Keratinocyte (primary cell): ENCODE measurements around the gene MAD1L1. TPM values are rescaled to one million over a fixed set of nuclear protein-coding genes. Genes with fewer than 3 reads are reported as not detected.

ENCODE experiments used
- DNase-seq: peaks from one replicate; pipeline ENCODE4 v3.0.0-alpha.2; 2011; ENCODE audit warnings: low read depth, missing footprints, low spot score
- FAIRE-seq: peaks from 2 replicates; lab custom pipeline; 2011; peaks lifted over from hg19 to GRCh38; lab: Jason Lieb, UNC
- H2AFZ ChIP-seq: 2 replicates; pipeline ENCODE4 v1.6.0; 2012; ENCODE audit warnings: low read length, control low read depth, inconsistent platforms; ENCODE audit not compliant: control insufficient read depth
- H3K27ac ChIP-seq: 2 replicates; pipeline ENCODE4 v1.5.1; 2011; ENCODE audit warnings: low read length; ENCODE audit not compliant: control insufficient read depth, insufficient read depth
- H3K27me3 ChIP-seq: 3 replicates; pipeline ENCODE4 v1.6.0; 2011; ENCODE audit warnings: low read length; ENCODE audit not compliant: control insufficient read depth, insufficient read depth; ENCODE audit errors: extremely low read depth
- H3K36me3 ChIP-seq, 2 experiments: 2 replicates in 1 of 2; 3 replicates in 1 of 2; pipeline ENCODE4 v1.5.1; 2011; ENCODE audit warnings: low read length in 2 of 2, mild to moderate bottlenecking in 1 of 2; ENCODE audit not compliant: control insufficient read depth in 2 of 2, insufficient read depth in 2 of 2; ENCODE audit errors: extremely low read depth in 1 of 2
- H3K4me1 ChIP-seq: 3 replicates; pipeline ENCODE4 v1.5.1; 2011; ENCODE audit warnings: low read length; ENCODE audit not compliant: control insufficient read depth, insufficient read depth; ENCODE audit errors: extremely low read depth
- H3K4me2 ChIP-seq: 3 replicates; pipeline ENCODE4 v1.6.0; 2011; ENCODE audit warnings: low read depth, low read length; ENCODE audit not compliant: control insufficient read depth, insufficient read depth; ENCODE audit errors: extremely low read depth
- H3K4me3 ChIP-seq, 3 experiments: fragments of 200-600 bp in 1 of 3; sonication (generic) in 1 of 3; 2 replicates in 2 of 3; 3 replicates in 1 of 3; pipeline ENCODE4 v1.5.1; 2011 to 2016; ENCODE audit warnings: low read length in 3 of 3, mild to moderate bottlenecking in 3 of 3, control low read depth in 2 of 3, inconsistent platforms in 1 of 3, low read depth in 1 of 3, mixed read lengths in 1 of 3, mixed run types in 1 of 3, moderate library complexity in 1 of 3; ENCODE audit not compliant: control insufficient read depth in 2 of 3, insufficient read depth in 2 of 3; ENCODE audit errors: extremely low read depth in 1 of 3
- H3K79me2 ChIP-seq: 2 replicates; pipeline ENCODE4 v1.6.0; 2012; ENCODE audit warnings: low read length; ENCODE audit not compliant: control insufficient read depth, insufficient read depth
- H3K9ac ChIP-seq: 3 replicates; pipeline ENCODE4 v1.6.0; 2011; ENCODE audit warnings: low read length; ENCODE audit not compliant: control insufficient read depth, insufficient read depth; ENCODE audit errors: extremely low read depth
- H3K9me1 ChIP-seq: 3 replicates; pipeline ENCODE4 v1.6.0; 2011; ENCODE audit warnings: low read length; ENCODE audit not compliant: control insufficient read depth, insufficient read depth; ENCODE audit errors: extremely low read depth
- H3K9me3 ChIP-seq: 2 replicates; pipeline ENCODE4 v1.5.1; 2012; ENCODE audit warnings: low read depth, low read length; ENCODE audit not compliant: control insufficient read depth
- H4K20me1 ChIP-seq: 3 replicates; pipeline ENCODE4 v1.6.0; 2011; ENCODE audit warnings: low read length; ENCODE audit not compliant: control insufficient read depth, insufficient read depth; ENCODE audit errors: extremely low read depth
- EZH2 ChIP-seq: IDR thresholded peaks from one replicate; pipeline ENCODE4 v1.6.1; 2012; ENCODE audit warnings: inconsistent platforms, mild to moderate bottlenecking, low read length, moderate library complexity
- dilution Hi-C: fragments of 300-500 bp; cut with MboI; formaldehyde crosslinking; loops from one replicate; pipeline ENCODE4 v1.7.0; 2020; ENCODE audit warnings: low sequenced_read_pairs; ENCODE audit not compliant: extremely low pct_ligation_motif_present
- polyA plus RNA-seq, 5 experiments: library from polyadenylated mRNA; depleted of rRNA in 3 of 5; stranded (reverse) in 3 of 5; stranded (forward) in 1 of 5; unstranded in 1 of 5; fragments of >200 nt; gene quantifications; 1 replicate in 1 of 5; 2 replicates in 3 of 5; 3 replicates in 1 of 5; pipeline versions ENCODE4 v1.2.1 to v1.2.3, GENCODE V29; 2011 to 2012; ENCODE audit warnings: missing spikeins in 2 of 5, low read depth in 1 of 5, low replicate concordance in 1 of 5
- TF ChIP-seq, protein P1 (sequence below), 3 experiments: IDR thresholded peaks in 1 of 3; conservative IDR thresholded peaks in 1 of 3; optimal IDR thresholded peaks in 1 of 3; 2 replicates in 2 of 3; 3 replicates in 1 of 3; pipeline versions ENCODE3 to v1.5.1; 2011; ENCODE audit warnings: low read length in 3 of 3, mild to moderate bottlenecking in 3 of 3, moderate library complexity in 2 of 3, control low read depth in 1 of 3, inconsistent platforms in 1 of 3; ENCODE audit not compliant: insufficient read depth in 2 of 3; ENCODE audit errors: extremely low read depth in 1 of 3

Gene MAD1L1
- polyA plus RNA-seq, 1 donor (not counting 4 experiments of a cell fraction or from before 2014, with no cell fraction given) = 18.0 TPM

DNA sequence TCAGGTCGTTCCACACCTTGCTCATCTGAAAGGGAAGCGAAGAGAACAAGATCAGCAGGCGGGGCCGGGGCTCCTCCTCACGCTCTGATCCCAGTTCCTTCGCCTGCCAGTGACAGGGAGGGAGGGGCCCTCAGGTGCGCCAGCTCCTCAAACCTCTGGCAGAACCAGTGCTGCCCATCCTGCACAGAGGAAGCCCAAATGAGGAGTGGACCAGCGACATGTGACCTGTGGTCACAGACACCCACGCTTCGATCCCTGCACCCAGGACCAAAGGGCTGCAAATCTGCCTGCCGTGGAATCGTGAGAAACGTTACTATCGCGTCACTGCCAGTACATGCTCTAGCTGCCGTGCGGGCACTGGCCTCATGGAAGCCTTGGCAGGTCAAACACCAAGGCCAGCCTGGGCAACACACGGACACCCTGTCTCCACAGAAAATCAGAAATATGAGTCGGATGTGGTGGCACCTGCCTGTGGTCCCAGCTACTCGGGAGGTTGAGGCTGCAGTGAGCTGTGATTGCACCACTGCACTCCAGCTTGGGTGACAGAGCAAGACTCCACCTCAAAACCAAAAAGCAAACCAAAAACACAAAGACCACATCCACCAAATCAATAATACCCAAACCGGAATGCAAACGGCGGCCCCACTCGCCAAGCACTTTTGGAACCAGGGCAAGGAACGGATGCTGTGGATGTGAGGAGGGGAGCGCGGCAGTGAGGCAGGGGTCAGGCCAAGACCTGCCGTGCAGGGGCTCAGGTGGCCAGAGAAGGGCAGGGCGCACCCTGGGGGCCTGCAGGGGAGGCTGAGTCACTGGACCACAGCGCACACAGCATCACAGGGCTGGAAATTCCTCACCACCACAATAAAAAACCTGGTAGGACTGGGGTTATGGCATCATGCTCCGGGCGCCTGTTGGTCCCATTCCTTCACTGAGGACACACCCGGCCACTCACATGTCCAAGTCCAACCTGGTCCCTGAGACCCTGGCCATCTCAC, 22.7 kb upstream of the MAD1L1 start:
- DNase-seq (no peak), FAIRE-seq (no peak)
- Histone ChIP-seq H3K27ac (no peak overlapping the region), H3K4me2 (no peak overlapping the region), H3K36me3 (peaks cover 0 to 6% of the 10 kb centered on the region in 2 experiments), H3K9me1 (peaks cover 3% of the 10 kb centered on the region), H3K9ac (no peak overlapping the region), H3K79me2 (no peaks in the 10 kb centered on the region), H2AFZ (no peak overlapping the region), H4K20me1 (peaks cover 2% of the 10 kb centered on the region), H3K9me3 (no peaks in the 10 kb centered on the region), H3K4me3 (no peak overlapping the region), H3K27me3 (no peaks in the 10 kb centered on the region), H3K4me1 (peaks cover 1% of the 10 kb centered on the region)
- no peak for TF ChIP-seq EZH2
- TF ChIP-seq, protein P1, sequence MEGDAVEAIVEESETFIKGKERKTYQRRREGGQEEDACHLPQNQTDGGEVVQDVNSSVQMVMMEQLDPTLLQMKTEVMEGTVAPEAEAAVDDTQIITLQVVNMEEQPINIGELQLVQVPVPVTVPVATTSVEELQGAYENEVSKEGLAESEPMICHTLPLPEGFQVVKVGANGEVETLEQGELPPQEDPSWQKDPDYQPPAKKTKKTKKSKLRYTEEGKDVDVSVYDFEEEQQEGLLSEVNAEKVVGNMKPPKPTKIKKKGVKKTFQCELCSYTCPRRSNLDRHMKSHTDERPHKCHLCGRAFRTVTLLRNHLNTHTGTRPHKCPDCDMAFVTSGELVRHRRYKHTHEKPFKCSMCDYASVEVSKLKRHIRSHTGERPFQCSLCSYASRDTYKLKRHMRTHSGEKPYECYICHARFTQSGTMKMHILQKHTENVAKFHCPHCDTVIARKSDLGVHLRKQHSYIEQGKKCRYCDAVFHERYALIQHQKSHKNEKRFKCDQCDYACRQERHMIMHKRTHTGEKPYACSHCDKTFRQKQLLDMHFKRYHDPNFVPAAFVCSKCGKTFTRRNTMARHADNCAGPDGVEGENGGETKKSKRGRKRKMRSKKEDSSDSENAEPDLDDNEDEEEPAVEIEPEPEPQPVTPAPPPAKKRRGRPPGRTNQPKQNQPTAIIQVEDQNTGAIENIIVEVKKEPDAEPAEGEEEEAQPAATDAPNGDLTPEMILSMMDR (optimal IDR thresholded peaks at IDR 0.05 in 1 of 3, IDR thresholded peaks at IDR 0.05 in 1 of 3, conservative IDR thresholded peaks at IDR 0.05 in 1 of 3; ENCODE audit: extremely low read depth in 1 of 3, insufficient read depth in 2 of 3, low read length in 3 of 3) = no peak
- dilution Hi-C loops = no loop called here

DNA sequence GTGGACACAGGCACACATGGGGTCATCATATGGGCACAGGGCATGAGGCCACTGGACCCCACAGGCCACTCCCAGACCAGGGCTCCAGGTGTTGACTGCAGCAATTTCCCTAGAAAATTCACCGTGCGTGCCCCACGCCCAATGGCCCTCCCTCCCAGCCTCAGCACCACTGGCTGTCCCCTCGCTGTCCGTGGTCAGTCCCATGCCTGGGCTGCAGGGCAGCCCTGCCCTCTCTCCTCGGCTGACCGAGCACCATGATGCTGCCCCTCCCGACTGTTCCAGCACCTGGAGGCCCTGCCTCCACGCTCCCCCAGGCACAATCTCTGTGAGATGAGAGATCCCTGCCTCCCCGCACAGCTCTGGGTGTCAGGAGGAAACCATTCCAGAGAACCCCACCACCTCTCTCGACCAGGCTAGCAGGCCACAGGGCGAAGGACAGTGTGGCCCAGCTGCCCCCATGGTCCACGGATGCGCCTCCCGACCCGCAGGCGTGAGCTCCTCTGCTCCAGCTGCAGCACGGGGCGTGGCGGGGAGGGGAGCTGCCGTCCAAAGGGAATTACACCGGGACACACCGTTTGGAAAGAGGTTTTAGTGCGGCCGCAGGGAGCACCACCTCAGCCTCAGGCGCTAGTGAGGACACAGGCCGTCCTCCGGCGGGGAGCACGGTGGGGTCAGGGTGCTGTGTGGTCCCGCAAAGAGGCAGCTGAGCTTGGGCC, 21.8 kb upstream of the MAD1L1 start:
- Histone ChIP-seq H3K9me1 (no peaks in the 10 kb centered on the region), H3K4me3 (no peak overlapping the region), H3K9me3 (no peaks in the 10 kb centered on the region), H3K27ac (no peak overlapping the region), H3K4me2 (no peak overlapping the region), H3K4me1 (no peaks in the 10 kb centered on the region), H4K20me1 (no peaks in the 10 kb centered on the region), H3K27me3 (no peaks in the 10 kb centered on the region), H3K9ac (no peak overlapping the region), H3K79me2 (no peaks in the 10 kb centered on the region), H2AFZ (no peak overlapping the region), H3K36me3 (peaks cover 0 to 6% of the 10 kb centered on the region in 2 experiments)
- dilution Hi-C loops = no loop called here
- TF ChIP-seq, protein P1 (optimal IDR thresholded peaks at IDR 0.05 in 1 of 3, IDR thresholded peaks at IDR 0.05 in 1 of 3, conservative IDR thresholded peaks at IDR 0.05 in 1 of 3; ENCODE audit: extremely low read depth in 1 of 3, insufficient read depth in 2 of 3, low read length in 3 of 3) = no peak
- TF ChIP-seq EZH2 = no peak
- no peak for DNase-seq
- FAIRE-seq = no peak
